Measurements from ENCODE around the gene KCTD20. TPM values are rescaled to one million over a fixed set of nuclear protein-coding genes. Genes with fewer than 3 reads are reported as not detected.

KCTD20 gene
- total RNA-seq, 4 donors from 2014 or later: 28.7 to 39.7 (median 32.9) TPM

DNA sequence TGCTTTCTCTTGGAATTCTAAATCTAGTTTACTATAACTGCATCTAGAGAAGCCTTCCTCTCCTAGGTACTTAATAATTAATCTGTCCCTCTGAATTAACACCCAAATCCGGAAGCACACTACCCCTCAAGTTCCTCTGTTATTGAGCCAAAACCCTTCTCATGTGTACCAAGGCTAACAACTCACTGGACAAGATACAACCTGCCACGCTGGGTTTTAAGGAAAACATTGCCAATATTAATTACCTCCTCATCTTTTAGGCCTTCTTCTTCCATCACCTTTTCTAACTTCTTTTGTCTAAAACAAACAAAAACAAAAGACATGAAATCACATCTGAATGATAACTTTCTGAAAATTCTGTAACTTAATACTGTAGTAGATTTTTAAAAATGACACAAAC, 82.5 kb downstream of the KCTD20 start:
- intact Hi-C loops (cut with DNase I; ENCODE audit: low total_unique reads): no loop called here
- Histone ChIP-seq H3K27me3 (no peaks in the 10 kb centered on the region), H3K36me3 (peaks cover 0 to 43% of the 10 kb centered on the region in 2 donors), H3K9me3 (no peaks in the 10 kb centered on the region), H3K4me3 (no peak overlapping the region), H3K4me1 (peaks cover 10 to 13% of the 10 kb centered on the region in 2 donors), H3K27ac (no peak overlapping the region)
- no peak for ATAC-seq
- DNase-seq: no peak
- in situ Hi-C loops (cut with MboI; ENCODE audit: low sequenced_read_pairs in 4 of 4): no loop called here
- TF ChIP-seq POLR2A (IDR thresholded peaks at IDR 0.05): no peak
- TF ChIP-seq, protein P1, sequence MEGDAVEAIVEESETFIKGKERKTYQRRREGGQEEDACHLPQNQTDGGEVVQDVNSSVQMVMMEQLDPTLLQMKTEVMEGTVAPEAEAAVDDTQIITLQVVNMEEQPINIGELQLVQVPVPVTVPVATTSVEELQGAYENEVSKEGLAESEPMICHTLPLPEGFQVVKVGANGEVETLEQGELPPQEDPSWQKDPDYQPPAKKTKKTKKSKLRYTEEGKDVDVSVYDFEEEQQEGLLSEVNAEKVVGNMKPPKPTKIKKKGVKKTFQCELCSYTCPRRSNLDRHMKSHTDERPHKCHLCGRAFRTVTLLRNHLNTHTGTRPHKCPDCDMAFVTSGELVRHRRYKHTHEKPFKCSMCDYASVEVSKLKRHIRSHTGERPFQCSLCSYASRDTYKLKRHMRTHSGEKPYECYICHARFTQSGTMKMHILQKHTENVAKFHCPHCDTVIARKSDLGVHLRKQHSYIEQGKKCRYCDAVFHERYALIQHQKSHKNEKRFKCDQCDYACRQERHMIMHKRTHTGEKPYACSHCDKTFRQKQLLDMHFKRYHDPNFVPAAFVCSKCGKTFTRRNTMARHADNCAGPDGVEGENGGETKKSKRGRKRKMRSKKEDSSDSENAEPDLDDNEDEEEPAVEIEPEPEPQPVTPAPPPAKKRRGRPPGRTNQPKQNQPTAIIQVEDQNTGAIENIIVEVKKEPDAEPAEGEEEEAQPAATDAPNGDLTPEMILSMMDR (IDR thresholded peaks at IDR 0.05 in 4 of 5, conservative IDR thresholded peaks at IDR 0.05 in 1 of 5): no peak

DNA sequence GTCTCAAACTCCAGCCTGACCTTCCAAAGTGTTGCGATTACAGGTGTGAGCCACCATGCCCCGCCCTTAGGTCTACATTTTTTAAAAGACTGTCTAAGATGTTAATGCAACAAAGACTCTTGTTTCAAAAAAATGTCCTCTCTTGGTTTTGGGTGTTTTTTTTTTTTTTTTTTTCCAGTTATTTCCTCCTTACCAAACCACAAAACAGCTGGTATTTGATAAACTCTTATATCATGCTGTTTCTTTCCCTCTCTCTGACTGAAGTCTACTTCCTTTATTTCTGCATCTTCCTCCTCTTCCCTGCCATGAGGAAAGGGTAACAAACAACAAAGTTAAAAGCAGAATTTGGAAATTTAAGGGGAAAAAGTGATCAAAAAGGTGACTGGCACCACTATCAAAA, 83.3 kb downstream of the KCTD20 start:
- H3K9me3 ChIP-seq: no peaks in the 10 kb centered on the region
- TF ChIP-seq, protein P1 (IDR thresholded peaks at IDR 0.05 in 4 of 5, conservative IDR thresholded peaks at IDR 0.05 in 1 of 5): no peak
- no peak for TF ChIP-seq POLR2A (IDR thresholded peaks at IDR 0.05)
- intact Hi-C loops (cut with DNase I; ENCODE audit: low total_unique reads): no loop called here
- no peak overlapping the region for H3K4me3 ChIP-seq
- no peak overlapping the region for H3K27ac ChIP-seq
- ATAC-seq: no peak
- no peak for DNase-seq
- peaks cover 0 to 35% of the 10 kb centered on the region in 2 donors for H3K36me3 ChIP-seq
- H3K27me3 ChIP-seq: no peaks in the 10 kb centered on the region
- H3K4me1 ChIP-seq: peaks cover 10 to 13% of the 10 kb centered on the region in 2 donors
- in situ Hi-C loops (cut with MboI; ENCODE audit: low sequenced_read_pairs in 4 of 4): no loop called here

DNA sequence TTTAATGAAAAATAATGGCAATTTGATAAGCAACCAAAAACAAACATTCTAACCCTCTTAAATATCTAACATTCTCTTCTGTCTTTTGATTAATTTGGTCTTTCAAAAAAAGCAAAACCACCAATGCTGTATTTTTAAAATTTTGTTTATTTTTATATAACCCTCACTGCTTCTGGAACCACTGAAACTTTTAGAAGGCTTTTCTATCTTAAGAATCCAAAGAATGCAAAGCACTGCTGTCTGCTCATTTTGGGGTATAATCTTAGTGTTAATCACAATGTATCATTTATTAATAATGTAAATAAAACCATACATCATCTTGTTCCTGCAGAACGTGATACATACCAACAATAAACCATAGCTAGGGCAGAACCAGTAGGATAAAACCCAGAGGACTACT, 90.5 kb downstream of the KCTD20 start:
- TF ChIP-seq, protein P1 (IDR thresholded peaks at IDR 0.05 in 4 of 5, conservative IDR thresholded peaks at IDR 0.05 in 1 of 5): no peak
- TF ChIP-seq POLR2A (IDR thresholded peaks at IDR 0.05): no peak
- Histone ChIP-seq H3K4me1 (peaks cover 2 to 8% of the 10 kb centered on the region in 2 donors), H3K4me3 (no peak overlapping the region), H3K27me3 (no peaks in the 10 kb centered on the region), H3K27ac (no peak overlapping the region), H3K36me3 (peaks cover 0 to 29% of the 10 kb centered on the region in 2 donors), H3K9me3 (no peaks in the 10 kb centered on the region)
- DNase-seq: no peak
- in situ Hi-C loops (cut with MboI; ENCODE audit: low sequenced_read_pairs in 4 of 4) (no loop called here), intact Hi-C loops (cut with DNase I; ENCODE audit: low total_unique reads) (no loop called here)
- no peak for ATAC-seq

DNA sequence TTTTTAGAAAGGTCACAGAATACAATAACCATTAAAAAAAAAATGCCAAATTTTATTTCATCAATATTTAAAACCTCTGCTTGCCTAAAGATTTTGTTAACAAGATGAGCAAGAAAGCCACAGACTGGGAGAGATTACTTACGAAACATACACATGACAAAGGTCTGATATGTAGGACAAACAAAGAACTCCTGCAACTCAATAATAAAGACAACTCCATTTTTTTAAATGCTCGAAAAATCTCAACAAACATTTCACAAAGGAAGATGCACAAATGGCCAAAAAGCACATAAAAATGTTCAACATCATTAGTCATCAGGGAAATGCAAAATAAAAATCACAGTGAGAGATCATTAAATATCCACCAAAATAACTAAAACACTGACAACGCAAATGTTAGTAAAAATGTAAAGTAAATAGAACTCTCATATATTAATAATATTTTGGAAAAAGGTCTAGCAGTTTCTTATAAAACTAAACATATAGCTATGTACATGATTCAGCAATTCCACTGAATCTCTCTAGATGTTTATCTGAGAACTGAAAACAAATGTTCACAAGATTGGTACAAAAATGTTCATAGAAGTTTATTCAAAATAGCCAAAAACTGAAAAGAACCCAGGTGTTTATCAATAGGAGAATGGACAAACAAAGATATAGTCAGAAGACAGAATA, 94.2 kb downstream of the KCTD20 start:
- Histone ChIP-seq H3K27ac (no peak overlapping the region), H3K27me3 (no peaks in the 10 kb centered on the region), H3K36me3 (peaks cover 0 to 50% of the 10 kb centered on the region in 2 donors), H3K9me3 (no peaks in the 10 kb centered on the region), H3K4me3 (no peak overlapping the region), H3K4me1 (no peaks in the 10 kb centered on the region)
- no peak for TF ChIP-seq POLR2A (IDR thresholded peaks at IDR 0.05)
- TF ChIP-seq, protein P1 (IDR thresholded peaks at IDR 0.05 in 4 of 5, conservative IDR thresholded peaks at IDR 0.05 in 1 of 5): no peak
- intact Hi-C loops (cut with DNase I; ENCODE audit: low total_unique reads): no loop called here
- DNase-seq (no peak), ATAC-seq (no peak)
- in situ Hi-C loops (cut with MboI; ENCODE audit: low sequenced_read_pairs in 4 of 4): no loop called here

All from gastrocnemius medialis (tissue), 4 donors.